Astrocyte (in vitro differentiated cells and primary cell): ENCODE measurements around the gene CCDC117. TPM values are rescaled to one million over a fixed set of nuclear protein-coding genes. Genes with fewer than 3 reads are reported as not detected.

Source experiments
- DNase-seq: peaks from one replicate; pipeline ENCODE4 v3.0.0-alpha.2; 2010; ENCODE audit warnings: low read depth
- FAIRE-seq: peaks from 2 replicates; lab custom pipeline; 2011; peaks lifted over from hg19 to GRCh38; lab: Jason Lieb, UNC
- H2AFZ ChIP-seq: 2 replicates; pipeline ENCODE4 v1.6.0; 2012; ENCODE audit warnings: low read depth, low read length, inconsistent platforms
- H3K27ac ChIP-seq: 2 replicates; pipeline ENCODE4 v1.5.1; 2011; ENCODE audit warnings: low read depth, low read length, inconsistent platforms
- H3K27me3 ChIP-seq: 2 replicates; pipeline ENCODE4 v1.6.0; 2011; ENCODE audit warnings: low read length, inconsistent platforms; ENCODE audit not compliant: insufficient read depth
- H3K36me3 ChIP-seq: 2 replicates; pipeline ENCODE4 v1.5.1; 2011; ENCODE audit warnings: low read length, inconsistent platforms; ENCODE audit not compliant: insufficient read depth
- H3K4me1 ChIP-seq: 2 replicates; pipeline ENCODE4 v1.5.1; 2011; ENCODE audit warnings: low read length, inconsistent platforms; ENCODE audit not compliant: insufficient read depth
- H3K4me2 ChIP-seq: 2 replicates; pipeline ENCODE4 v1.6.0; 2012; ENCODE audit warnings: low read length, inconsistent platforms
- H3K4me3 ChIP-seq: 2 replicates; pipeline ENCODE4 v1.5.1; 2011; ENCODE audit warnings: low read depth, mild to moderate bottlenecking, low read length, inconsistent platforms; ENCODE audit not compliant: insufficient read depth
- H3K79me2 ChIP-seq: 2 replicates; pipeline ENCODE4 v1.6.0; 2012; ENCODE audit warnings: mild to moderate bottlenecking, low read length, inconsistent platforms; ENCODE audit not compliant: insufficient read depth
- H3K9ac ChIP-seq: 2 replicates; pipeline ENCODE4 v1.6.0; 2012; ENCODE audit warnings: mild to moderate bottlenecking, low read length, inconsistent platforms
- H3K9me3 ChIP-seq: 2 replicates; pipeline ENCODE4 v1.5.1; 2012; ENCODE audit warnings: low read depth, mild to moderate bottlenecking, low read length, inconsistent platforms; ENCODE audit not compliant: insufficient read depth
- H4K20me1 ChIP-seq: 2 replicates; pipeline ENCODE4 v1.6.0; 2012; ENCODE audit warnings: low read length, inconsistent platforms; ENCODE audit not compliant: insufficient read depth
- H3K27ac Mint-ChIP-seq: one replicate; pipeline ENCODE4 v1.8.0; 2021; ENCODE audit warnings: mild to moderate bottlenecking, mixed read lengths; ENCODE audit not compliant: unreplicated experiment
- H3K27me3 Mint-ChIP-seq: one replicate; pipeline ENCODE4 v1.8.0; 2021; ENCODE audit warnings: low read depth, mixed read lengths; ENCODE audit not compliant: unreplicated experiment
- H3K36me3 Mint-ChIP-seq: one replicate; pipeline ENCODE4 v1.8.0; 2021; ENCODE audit warnings: low read depth, mixed read lengths; ENCODE audit not compliant: unreplicated experiment
- H3K4me1 Mint-ChIP-seq: one replicate; pipeline ENCODE4 v1.8.0; 2021; ENCODE audit warnings: low read depth, mixed read lengths; ENCODE audit not compliant: unreplicated experiment
- H3K4me3 Mint-ChIP-seq: one replicate; pipeline ENCODE4 v1.8.0; 2021; ENCODE audit warnings: mild to moderate bottlenecking, moderate library complexity, mixed read lengths; ENCODE audit not compliant: unreplicated experiment
- H3K9me3 Mint-ChIP-seq: one replicate; pipeline ENCODE4 v1.8.0; 2021; ENCODE audit warnings: mild to moderate bottlenecking, mixed read lengths; ENCODE audit not compliant: unreplicated experiment
- EZH2 ChIP-seq: IDR thresholded peaks from 2 replicates; pipeline ENCODE4 v1.6.1; 2012; ENCODE audit warnings: mild to moderate bottlenecking, low read length, inconsistent platforms; ENCODE audit not compliant: insufficient read depth
- total RNA-seq: library from RNA; stranded (reverse); gene quantifications from 2 replicates; pipeline ENCODE4 v1.2.1, GENCODE V29; 2021
- TF ChIP-seq, protein P1 (sequence below): IDR thresholded peaks from 2 replicates; pipeline ENCODE4 v1.5.1; 2011; ENCODE audit warnings: low read depth, mild to moderate bottlenecking, inconsistent platforms, low read length, moderate library complexity; ENCODE audit not compliant: insufficient read depth

CCDC117 gene
- total RNA-seq, 1 donor from 2014 or later = 15.8 TPM

DNA sequence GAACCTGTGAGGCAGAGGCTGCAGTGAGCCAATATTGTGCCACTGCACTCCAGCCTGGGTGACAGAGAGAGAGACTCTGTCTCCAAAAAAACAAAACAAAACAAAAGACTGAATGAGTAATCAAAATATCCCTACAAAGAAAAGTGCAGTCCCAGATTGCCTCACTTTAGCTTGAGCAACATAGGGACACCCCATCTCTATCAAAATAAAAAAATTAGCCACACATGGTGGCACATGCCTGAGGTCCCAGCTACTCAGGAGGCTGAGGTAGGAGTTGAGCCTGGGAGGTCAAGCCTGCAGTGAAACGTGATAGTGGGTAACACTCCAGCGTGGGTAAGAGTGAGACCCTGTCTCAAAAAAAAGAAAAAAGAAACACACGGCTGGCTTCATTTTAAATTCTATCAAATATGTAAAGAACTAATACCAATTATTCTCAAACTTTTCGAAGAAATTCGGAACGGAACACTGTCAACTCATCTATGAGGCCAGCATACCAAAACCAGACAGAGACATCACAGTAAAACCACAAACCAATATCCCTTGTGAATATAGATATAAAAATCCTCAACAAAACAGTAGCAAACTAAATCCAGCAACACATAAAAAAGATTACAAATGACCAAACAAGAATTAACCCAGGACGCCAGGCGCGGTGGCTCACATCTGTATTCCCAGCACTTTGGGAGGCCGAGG is 43.7 kb upstream of the CCDC117 start:
- no peaks in the 10 kb centered on the region for H3K36me3 ChIP-seq
- H3K27ac ChIP-seq = no peak overlapping the region
- H3K9ac ChIP-seq = no peak overlapping the region
- no peak overlapping the region for H2AFZ ChIP-seq
- FAIRE-seq (no peak), DNase-seq (no peak)
- H3K4me1 Mint-ChIP-seq = no peaks in the 10 kb centered on the region
- H3K36me3 Mint-ChIP-seq = peaks cover 2% of the 10 kb centered on the region
- no peaks in the 10 kb centered on the region for H3K79me2 ChIP-seq
- H4K20me1 ChIP-seq = no peaks in the 10 kb centered on the region
- no peak overlapping the region for H3K4me3 ChIP-seq
- H3K4me3 Mint-ChIP-seq = no peak overlapping the region
- H3K4me2 ChIP-seq = no peak overlapping the region
- H3K4me1 ChIP-seq = no peaks in the 10 kb centered on the region
- no peaks in the 10 kb centered on the region for H3K9me3 ChIP-seq
- TF ChIP-seq, protein P1, sequence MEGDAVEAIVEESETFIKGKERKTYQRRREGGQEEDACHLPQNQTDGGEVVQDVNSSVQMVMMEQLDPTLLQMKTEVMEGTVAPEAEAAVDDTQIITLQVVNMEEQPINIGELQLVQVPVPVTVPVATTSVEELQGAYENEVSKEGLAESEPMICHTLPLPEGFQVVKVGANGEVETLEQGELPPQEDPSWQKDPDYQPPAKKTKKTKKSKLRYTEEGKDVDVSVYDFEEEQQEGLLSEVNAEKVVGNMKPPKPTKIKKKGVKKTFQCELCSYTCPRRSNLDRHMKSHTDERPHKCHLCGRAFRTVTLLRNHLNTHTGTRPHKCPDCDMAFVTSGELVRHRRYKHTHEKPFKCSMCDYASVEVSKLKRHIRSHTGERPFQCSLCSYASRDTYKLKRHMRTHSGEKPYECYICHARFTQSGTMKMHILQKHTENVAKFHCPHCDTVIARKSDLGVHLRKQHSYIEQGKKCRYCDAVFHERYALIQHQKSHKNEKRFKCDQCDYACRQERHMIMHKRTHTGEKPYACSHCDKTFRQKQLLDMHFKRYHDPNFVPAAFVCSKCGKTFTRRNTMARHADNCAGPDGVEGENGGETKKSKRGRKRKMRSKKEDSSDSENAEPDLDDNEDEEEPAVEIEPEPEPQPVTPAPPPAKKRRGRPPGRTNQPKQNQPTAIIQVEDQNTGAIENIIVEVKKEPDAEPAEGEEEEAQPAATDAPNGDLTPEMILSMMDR = no peak
- TF ChIP-seq EZH2 = no peak
- H3K9me3 Mint-ChIP-seq = no peaks in the 10 kb centered on the region
- H3K27me3 ChIP-seq = no peaks in the 10 kb centered on the region
- H3K27me3 Mint-ChIP-seq = no peaks in the 10 kb centered on the region
- no peak overlapping the region for H3K27ac Mint-ChIP-seq

- FAIRE-seq (no peak), DNase-seq (no peak)
- H3K4me3 ChIP-seq = no peak overlapping the region
- Mint-ChIP-seq H3K9me3 (no peaks in the 10 kb centered on the region), H3K27ac (no peak overlapping the region), H3K4me1 (no peaks in the 10 kb centered on the region), H3K4me3 (no peak overlapping the region), H3K36me3 (peaks cover 2% of the 10 kb centered on the region), H3K27me3 (no peaks in the 10 kb centered on the region)
- no peaks in the 10 kb centered on the region for H3K9me3 ChIP-seq
- no peaks in the 10 kb centered on the region for H3K27me3 ChIP-seq
- no peak overlapping the region for H3K27ac ChIP-seq
- H2AFZ ChIP-seq = no peak overlapping the region
- no peaks in the 10 kb centered on the region for H3K4me1 ChIP-seq
- H3K79me2 ChIP-seq = no peaks in the 10 kb centered on the region
- no peak overlapping the region for H3K4me2 ChIP-seq
- no peak overlapping the region for H3K9ac ChIP-seq
- TF ChIP-seq, protein P1 = no peak
- H4K20me1 ChIP-seq = no peaks in the 10 kb centered on the region
- H3K36me3 ChIP-seq = no peaks in the 10 kb centered on the region
These were observed 42.3 kb upstream of the CCDC117 start for GRCh38 chr22:28730179-28730578.

GRCh38 chr22:28734393-28734792 is 38.1 kb upstream of the CCDC117 start:
- H3K79me2 ChIP-seq = no peaks in the 10 kb centered on the region

More at GRCh38 chr22:28734393-28734792, 38.1 kb upstream of the CCDC117 start:
- Histone ChIP-seq H3K27me3 (no peaks in the 10 kb centered on the region), H3K9me3 (no peaks in the 10 kb centered on the region), H3K9ac (no peak overlapping the region), H3K4me2 (no peak overlapping the region), H3K4me3 (no peak overlapping the region), H3K27ac (no peak overlapping the region), H3K4me1 (no peaks in the 10 kb centered on the region), H4K20me1 (no peaks in the 10 kb centered on the region), H3K36me3 (no peaks in the 10 kb centered on the region), H2AFZ (no peak overlapping the region)
- TF ChIP-seq EZH2 = no peak
- TF ChIP-seq, protein P1 = no peak
- Mint-ChIP-seq H3K9me3 (no peaks in the 10 kb centered on the region), H3K36me3 (peaks cover 2% of the 10 kb centered on the region), H3K4me1 (no peaks in the 10 kb centered on the region), H3K27ac (no peak overlapping the region), H3K4me3 (no peak overlapping the region), H3K27me3 (no peaks in the 10 kb centered on the region)
- no peak for DNase-seq
- no peak for FAIRE-seq
